Liver (tissue), 9 donors: ENCODE data around the gene RAB4B. TPM values are rescaled to one million over a fixed set of nuclear protein-coding genes. Genes with fewer than 3 reads are reported as not detected.

Source experiments
- DNase-seq: peaks from one replicate; pipeline ENCODE4 v3.0.0-alpha.2; 2017; ENCODE audit warnings: low spot score
- H3K27ac ChIP-seq, 2 donors: one replicate each; pipeline ENCODE4 v1.7.0; 2013; ENCODE audit warnings: inconsistent platforms in 2 of 2, low read length in 2 of 2, control low read depth in 1 of 2, low read depth in 1 of 2, mild to moderate bottlenecking in 1 of 2
- H3K27me3 ChIP-seq, 4 donors: one replicate each; pipeline versions ENCODE4 v1.6.1 to v1.7.0; 2013; ENCODE audit warnings: low read length in 3 of 4, inconsistent platforms in 1 of 4, mild to moderate bottlenecking in 1 of 4, moderate library complexity in 1 of 4; ENCODE audit not compliant: control insufficient read depth in 4 of 4, insufficient read depth in 4 of 4
- H3K36me3 ChIP-seq, 4 donors: one replicate each; pipeline versions ENCODE4 v1.6.1 to v1.7.0; 2013; ENCODE audit warnings: low read length in 3 of 4, mild to moderate bottlenecking in 3 of 4, low read depth in 1 of 4, moderate library complexity in 1 of 4; ENCODE audit not compliant: control insufficient read depth in 4 of 4, insufficient read depth in 3 of 4
- H3K4me1 ChIP-seq, 4 donors: one replicate each; pipeline versions ENCODE4 v1.6.1 to v1.7.0; 2013; ENCODE audit warnings: low read length in 3 of 4, mild to moderate bottlenecking in 3 of 4, moderate library complexity in 1 of 4; ENCODE audit not compliant: control insufficient read depth in 4 of 4, insufficient read depth in 4 of 4
- H3K4me3 ChIP-seq, 3 donors: one replicate each; pipeline versions ENCODE4 v1.6.1 to v1.7.0; 2013; ENCODE audit warnings: low read length in 3 of 3, control low read depth in 1 of 3, low read depth in 1 of 3, mild to moderate bottlenecking in 1 of 3
- H3K9ac ChIP-seq, 2 donors: one replicate each; pipeline ENCODE4 v1.7.0; 2013; ENCODE audit warnings: low read length in 2 of 2, mild to moderate bottlenecking in 2 of 2, moderate library complexity in 2 of 2, control low read depth in 1 of 2, low read depth in 1 of 2
- H3K9me3 ChIP-seq, 4 donors: one replicate each; pipeline versions ENCODE4 v1.6.1 to v1.7.0; 2013; ENCODE audit warnings: low read length in 3 of 4; ENCODE audit not compliant: control insufficient read depth in 4 of 4
- FOXA2 ChIP-seq: IDR thresholded peaks from 2 replicates; pipeline ENCODE4 v1.6.1; 2016; ENCODE audit warnings: antibody characterized with exemption
- RAD21 ChIP-seq, 2 donors: IDR thresholded peaks; 2 replicates each; pipeline ENCODE4 v1.6.1; 2016; ENCODE audit warnings: antibody characterized with exemption in 2 of 2, mild to moderate bottlenecking in 2 of 2
- SP1 ChIP-seq: IDR thresholded peaks from 2 replicates; pipeline ENCODE4 v1.6.1; 2018; ENCODE audit warnings: antibody characterized with exemption, mild to moderate bottlenecking
- ZBTB33 ChIP-seq: IDR thresholded peaks from 2 replicates; pipeline ENCODE4 v1.6.1; 2016; ENCODE audit warnings: antibody characterized with exemption
- WGBS: extraction: QIAGEN DNeasy Blood & Tissue Kit; methylation state at CpG from one replicate; pipeline ENCODE4 v1.1.7; 2013; 5-methylcytosine and 5-hydroxymethylcytosine counted together
- polyA plus RNA-seq, 2 donors: library from polyadenylated mRNA; stranded (reverse) in 1 of 2; unstranded in 1 of 2; fragments of 200-250 nt in 1 of 2; fragments of >200 nt in 1 of 2; fragmentation: Nextera tagmentation in 1 of 2; extraction: Ambion mirVana in 1 of 2; gene quantifications; one replicate each; pipeline versions ENCODE4 v1.2.1 to v1.2.3, GENCODE V29; 2013 to 2015
- total RNA-seq, 2 donors: library from RNA; depleted of rRNA; stranded (reverse); fragments of >200 nt; gene quantifications; one replicate each; pipeline ENCODE4 v1.2.3, GENCODE V29; 2014
- TF ChIP-seq, protein P1 (sequence below): IDR thresholded peaks from 2 replicates; pipeline ENCODE4 v1.6.1; 2016; ENCODE audit warnings: antibody characterized with exemption
- TF ChIP-seq, protein P2 (sequence below): IDR thresholded peaks from 2 replicates; pipeline ENCODE4 v1.6.1; 2016; ENCODE audit warnings: antibody characterized with exemption
- donor health status: healthy.
- donor health status: healthy.
- donor health status: healthy.
- donor health status: healthy.
- donor health status: healthy.

RAB4B gene
- total and polyA plus RNA-seq, 4 donors = 5.5 to 16.9 (median 12.9) TPM

DNA sequence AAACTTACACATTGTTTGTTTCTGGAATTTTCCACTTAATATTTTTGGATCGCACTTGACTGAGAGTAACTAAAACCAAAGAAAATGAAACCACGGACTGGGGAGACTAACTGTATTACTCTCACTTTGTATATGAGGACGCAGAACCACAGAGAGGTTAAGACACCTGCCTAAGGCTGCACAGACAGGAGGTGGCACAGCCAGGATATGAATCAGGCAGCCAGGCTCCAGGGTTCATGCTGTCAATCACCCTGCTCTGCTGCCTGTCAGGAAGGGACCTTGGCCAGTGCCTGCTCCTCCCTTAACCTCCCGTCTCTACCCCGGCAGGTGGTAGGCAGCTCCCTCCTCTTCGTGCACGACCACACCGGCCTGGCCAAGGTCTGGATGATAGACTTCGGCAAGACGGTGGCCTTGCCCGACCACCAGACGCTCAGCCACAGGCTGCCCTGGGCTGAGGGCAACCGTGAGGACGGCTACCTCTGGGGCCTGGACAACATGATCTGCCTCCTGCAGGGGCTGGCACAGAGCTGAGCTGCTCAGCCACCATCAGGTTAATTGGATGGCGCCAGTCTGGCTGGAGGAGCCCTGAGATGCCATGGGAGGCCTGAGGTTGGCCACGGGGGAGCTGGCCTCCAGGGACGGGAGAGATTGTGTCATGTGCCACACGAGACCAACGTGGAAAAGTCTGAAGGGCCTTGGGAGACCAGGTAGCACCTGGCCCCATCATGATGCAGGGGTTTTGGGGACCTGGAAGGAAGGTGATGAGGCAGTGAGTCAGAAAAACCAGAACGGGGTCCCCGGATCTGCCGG is 38.8 kb upstream of the RAB4B start:
- no peak for DNase-seq
- peaks cover 7 to 52% (median 20%) of the 10 kb centered on the region in 4 donors for H3K36me3 ChIP-seq

DNA sequence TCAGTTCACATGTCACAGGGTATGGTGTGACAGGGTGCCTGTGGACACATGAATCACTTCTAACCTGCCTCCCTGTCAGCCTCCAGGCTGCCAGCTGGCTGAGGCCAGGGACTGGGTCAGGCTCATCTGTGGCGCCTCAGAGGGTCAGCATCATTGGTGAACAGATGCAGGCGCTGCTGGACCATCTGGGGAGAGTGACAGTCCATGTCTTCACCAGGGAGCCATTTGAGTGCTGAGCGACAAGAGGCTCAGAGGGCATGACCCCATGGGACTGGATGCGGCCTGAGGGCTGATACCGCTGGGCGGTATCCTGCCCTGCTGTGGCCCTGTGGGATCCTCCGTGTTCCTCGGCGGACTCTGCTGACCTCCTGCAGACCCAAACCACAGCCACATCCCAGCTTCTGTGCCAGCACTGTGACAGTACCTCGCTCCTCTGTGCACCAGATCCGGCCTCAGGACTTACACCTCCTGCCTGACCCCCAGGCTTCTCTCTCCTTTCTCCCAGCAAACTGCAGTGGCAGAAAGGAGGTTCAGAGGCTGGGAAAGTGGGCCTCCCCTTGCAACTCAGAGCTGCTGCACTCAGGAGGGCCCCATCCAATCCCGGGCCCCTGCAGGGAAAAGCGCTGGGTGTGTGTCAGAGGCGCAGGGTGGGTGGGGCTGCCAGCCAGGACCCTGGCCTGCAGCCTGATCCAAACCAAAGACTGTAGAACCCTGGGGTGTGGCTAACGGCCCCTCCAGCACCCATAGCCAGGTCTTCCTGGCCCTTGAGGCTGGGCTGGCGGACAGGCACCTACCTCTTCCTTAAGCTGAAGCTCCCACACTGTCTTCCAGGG is 38.0 kb upstream of the RAB4B start:
- 84% methylated on average over 16 of the region's 16 CpGs for WGBS
- no peak overlapping the region for H3K27ac ChIP-seq
- peaks cover 7 to 45% (median 17%) of the 10 kb centered on the region in 4 donors for H3K36me3 ChIP-seq
- no peak overlapping the region for H3K9ac ChIP-seq
- H3K27me3 ChIP-seq = no peaks in the 10 kb centered on the region
- H3K4me3 ChIP-seq = no peak overlapping the region
- no peaks in the 10 kb centered on the region for H3K9me3 ChIP-seq
- TF ChIP-seq, protein P1, sequence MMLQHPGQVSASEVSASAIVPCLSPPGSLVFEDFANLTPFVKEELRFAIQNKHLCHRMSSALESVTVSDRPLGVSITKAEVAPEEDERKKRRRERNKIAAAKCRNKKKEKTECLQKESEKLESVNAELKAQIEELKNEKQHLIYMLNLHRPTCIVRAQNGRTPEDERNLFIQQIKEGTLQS = no peak
- no peak for TF ChIP-seq ZBTB33
- no peak for TF ChIP-seq SP1
- TF ChIP-seq FOXA2 = no peak
- no peak for DNase-seq
- peaks cover 0 to 3% (median 1%) of the 10 kb centered on the region in 4 donors for H3K4me1 ChIP-seq

More for the DNA sequence above, 38.8 kb upstream of the RAB4B start:
- Histone ChIP-seq H3K4me1 (peaks cover 0 to 3% (median 1%) of the 10 kb centered on the region in 4 donors), H3K9ac (no peak overlapping the region), H3K4me3 (no peak overlapping the region), H3K27me3 (no peaks in the 10 kb centered on the region), H3K9me3 (no peaks in the 10 kb centered on the region), H3K27ac (no peak overlapping the region)
- WGBS = 91% methylated on average over 22 of the region's 22 CpGs
- no peak for TF ChIP-seq ZBTB33
- TF ChIP-seq RAD21 (IDR thresholded peaks at IDR 0.05) = no peak
- no peak for TF ChIP-seq SP1

DNA sequence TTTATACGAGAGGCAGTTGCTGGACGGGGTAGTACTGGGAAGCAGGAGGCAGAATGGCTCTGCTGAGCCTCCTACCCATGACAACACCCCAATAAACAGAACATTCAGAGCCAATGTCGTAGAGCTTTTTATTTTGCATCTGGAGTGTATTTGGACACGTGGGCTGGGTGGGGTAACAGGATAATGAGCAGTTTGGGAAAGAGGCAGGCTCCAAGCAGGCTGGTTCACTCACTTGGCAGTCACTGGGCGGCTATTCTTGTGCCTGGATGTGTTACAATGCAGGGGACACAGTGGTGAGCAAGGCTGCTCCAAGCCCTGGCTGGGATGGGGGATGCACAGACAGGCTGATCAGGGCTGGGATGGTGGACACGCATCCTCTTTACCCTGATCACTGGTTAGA is 37.3 kb upstream of the RAB4B start:
- 92% methylated on average over 6 of the region's 6 CpGs for WGBS
- H3K4me3 ChIP-seq = no peak overlapping the region
- H3K9me3 ChIP-seq = no peaks in the 10 kb centered on the region
- TF ChIP-seq, protein P2, sequence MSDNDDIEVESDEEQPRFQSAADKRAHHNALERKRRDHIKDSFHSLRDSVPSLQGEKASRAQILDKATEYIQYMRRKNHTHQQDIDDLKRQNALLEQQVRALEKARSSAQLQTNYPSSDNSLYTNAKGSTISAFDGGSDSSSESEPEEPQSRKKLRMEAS = no peak
- no peak for DNase-seq
- H3K9ac ChIP-seq = no peak overlapping the region
- no peak overlapping the region for H3K27ac ChIP-seq
- H3K27me3 ChIP-seq = no peaks in the 10 kb centered on the region
- H3K36me3 ChIP-seq = peaks cover 7 to 39% (median 12%) of the 10 kb centered on the region in 4 donors
- H3K4me1 ChIP-seq = peaks cover 0 to 3% (median 1%) of the 10 kb centered on the region in 4 donors
